HG02798 (cell line): ENCODE data around the gene ENAH.
"Not testable (repeated sequence)": the region's sequence is repeated elsewhere in the genome, so short reads cannot be mapped to it uniquely, and the experiment has no call there.

Experiments used
- ATAC-seq: cut with Tn5 transposase; IDR thresholded peaks from one replicate; pipeline ENCODE4 v1.9.1; 2021; ENCODE audit warnings: mild to moderate bottlenecking; ENCODE audit not compliant: unreplicated experiment, poor library complexity

Gene ENAH

GRCh38 chr1:225511828-225512381, 141.0 kb downstream of the ENAH start:
- no peak for ATAC-seq

GRCh38 chr1:225510740-225511139, 142.2 kb downstream of the ENAH start:
- ATAC-seq = not testable (repeated sequence)

GRCh38 chr1:225509770-225510169, 143.2 kb downstream of the ENAH start:
- ATAC-seq = no peak

GRCh38 chr1:225509376-225509707, 143.6 kb downstream of the ENAH start:
- no peak for ATAC-seq

- no peak for ATAC-seq
Observed at GRCh38 chr1:225508538-225509375, 144.2 kb downstream of the ENAH start.

GRCh38 chr1:225506727-225507126, 146.2 kb downstream of the ENAH start:
- no peak for ATAC-seq

- no peak for ATAC-seq
Observed at GRCh38 chr1:225504776-225505175, 148.1 kb downstream of the ENAH start.

GRCh38 chr1:225500624-225501192, 152.2 kb downstream of the ENAH start:
- no peak for ATAC-seq

- ATAC-seq = no peak
Observed at GRCh38 chr1:225498549-225499136, 154.3 kb downstream of the ENAH start.

GRCh38 chr1:225494789-225495359, 158.0 kb downstream of the ENAH start:
- ATAC-seq = no peak

- no peak for ATAC-seq
Observed at GRCh38 chr1:225493591-225494246, 159.2 kb downstream of the ENAH start.

GRCh38 chr1:225488676-225489075, 164.2 kb downstream of the ENAH start:
- no peak for ATAC-seq

- no peak for ATAC-seq
Observed at GRCh38 chr1:225486856-225487255, 166.1 kb downstream of the ENAH start.

- no peak for ATAC-seq
Observed at GRCh38 chr1:225485991-225486530, 166.9 kb downstream of the ENAH start.

GRCh38 chr1:225485226-225485625, 167.7 kb downstream of the ENAH start:
- no peak for ATAC-seq

- no peak for ATAC-seq
Observed at GRCh38 chr1:225484657-225485214, 168.2 kb downstream of the ENAH start.

- ATAC-seq = no peak
Observed at GRCh38 chr1:225483818-225484656, 168.9 kb downstream of the ENAH start.

GRCh38 chr1:225482421-225482950, 170.4 kb downstream of the ENAH start:
- no peak for ATAC-seq

- no peak for ATAC-seq
Observed at GRCh38 chr1:225481738-225482137, 171.2 kb downstream of the ENAH start.
